Right atrium auricular region (tissue), 2 donors: ENCODE data around the gene PALMD. TPM values are rescaled to one million over a fixed set of nuclear protein-coding genes. Genes with fewer than 3 reads are reported as not detected.
A peak's percentile ranks its signal among the peaks of the same experiment; 100 is the strongest.

Experiments
- DNase-seq: peaks from one replicate; pipeline ENCODE4 v3.0.0-alpha.2; 2019; ENCODE audit warnings: low spot score
- H3K27ac ChIP-seq, 2 donors: fragments of 200-600 bp; sonication (generic); 1 replicate in 1 of 2; 2 replicates in 1 of 2; pipeline ENCODE4 v1.5.1; 2016 to 2019
- H3K27me3 ChIP-seq, 2 donors: fragments of 200-600 bp; sonication (generic); one replicate each; pipeline versions ENCODE4 v1.5.1 to v1.6.0; 2017 to 2019
- H3K36me3 ChIP-seq: fragments of 200-600 bp; sonication (generic); one replicate; pipeline ENCODE4 v1.5.1; 2016
- H3K4me1 ChIP-seq, 2 donors: fragments of 200-600 bp; sonication (generic); one replicate each; pipeline versions ENCODE4 v1.5.1 to v1.6.0; 2017 to 2019
- H3K4me3 ChIP-seq, 2 donors: fragments of 200-600 bp; sonication (generic); 1 replicate in 1 of 2; 2 replicates in 1 of 2; pipeline ENCODE4 v1.5.1; 2017 to 2019; ENCODE audit warnings: mild to moderate bottlenecking in 1 of 2, moderate library complexity in 1 of 2
- H3K9me3 ChIP-seq, 2 donors: fragments of 200-600 bp; sonication (generic); one replicate each; pipeline ENCODE4 v1.5.1; 2019
- total RNA-seq, 2 donors: library from RNA; depleted of rRNA; stranded (reverse); fragments of >200 nt; gene quantifications; one replicate each; pipeline ENCODE4 v1.1.0, GENCODE V29; 2016
- TF ChIP-seq, protein P1 (sequence below), 2 donors: fragments of 200-600 bp; sonication (generic); IDR thresholded peaks; one replicate each; pipeline ENCODE4 v1.5.1; 2019; ENCODE audit warnings: antibody characterized with exemption in 2 of 2

The PALMD gene
- total RNA-seq, 2 donors from 2014 or later = 55.0 to 78.7 TPM

DNA sequence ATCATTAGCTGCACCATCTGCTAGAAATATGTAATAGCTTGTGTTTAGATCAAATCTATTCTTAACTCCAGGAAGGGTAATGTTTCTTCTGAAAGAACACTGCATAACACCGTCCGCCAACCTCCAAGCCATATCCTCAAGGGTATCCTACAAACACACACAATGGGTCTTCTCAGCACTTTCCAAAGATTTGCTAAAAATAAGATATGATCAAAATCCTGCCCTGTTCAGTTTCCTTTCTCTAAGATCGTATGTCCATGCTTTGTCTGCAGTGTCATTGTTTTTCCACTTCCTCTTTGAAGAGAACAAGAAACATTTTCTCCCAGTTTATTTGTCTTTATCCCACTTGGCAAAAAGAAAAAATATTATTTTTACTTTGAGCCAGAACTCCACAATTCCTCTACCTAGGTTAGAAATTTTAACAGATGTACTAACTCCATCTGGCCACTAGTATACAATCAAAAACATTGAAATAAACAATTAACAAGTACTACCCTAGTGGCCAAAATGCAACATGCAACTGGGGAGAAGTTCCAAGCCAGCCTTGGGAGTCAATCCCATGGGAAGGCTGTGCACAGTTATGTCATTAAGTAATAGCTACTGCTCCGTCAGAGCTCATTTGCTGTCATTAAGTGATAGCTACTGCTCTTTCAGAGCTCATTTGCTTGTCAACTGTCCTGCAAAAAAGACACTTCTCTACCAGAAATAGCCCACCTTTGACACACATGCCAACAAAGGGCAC lies 82.8 kb downstream of the PALMD start:
- H3K4me3 ChIP-seq = no peak overlapping the region
- H3K36me3 ChIP-seq = no peaks in the 10 kb centered on the region
- H3K27me3 ChIP-seq = no peaks in the 10 kb centered on the region
- H3K27ac ChIP-seq = peak overlapping the region in 1 of 2 donors; percentile 44
- H3K4me1 ChIP-seq = no peaks in the 10 kb centered on the region
- TF ChIP-seq, protein P1, sequence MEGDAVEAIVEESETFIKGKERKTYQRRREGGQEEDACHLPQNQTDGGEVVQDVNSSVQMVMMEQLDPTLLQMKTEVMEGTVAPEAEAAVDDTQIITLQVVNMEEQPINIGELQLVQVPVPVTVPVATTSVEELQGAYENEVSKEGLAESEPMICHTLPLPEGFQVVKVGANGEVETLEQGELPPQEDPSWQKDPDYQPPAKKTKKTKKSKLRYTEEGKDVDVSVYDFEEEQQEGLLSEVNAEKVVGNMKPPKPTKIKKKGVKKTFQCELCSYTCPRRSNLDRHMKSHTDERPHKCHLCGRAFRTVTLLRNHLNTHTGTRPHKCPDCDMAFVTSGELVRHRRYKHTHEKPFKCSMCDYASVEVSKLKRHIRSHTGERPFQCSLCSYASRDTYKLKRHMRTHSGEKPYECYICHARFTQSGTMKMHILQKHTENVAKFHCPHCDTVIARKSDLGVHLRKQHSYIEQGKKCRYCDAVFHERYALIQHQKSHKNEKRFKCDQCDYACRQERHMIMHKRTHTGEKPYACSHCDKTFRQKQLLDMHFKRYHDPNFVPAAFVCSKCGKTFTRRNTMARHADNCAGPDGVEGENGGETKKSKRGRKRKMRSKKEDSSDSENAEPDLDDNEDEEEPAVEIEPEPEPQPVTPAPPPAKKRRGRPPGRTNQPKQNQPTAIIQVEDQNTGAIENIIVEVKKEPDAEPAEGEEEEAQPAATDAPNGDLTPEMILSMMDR (IDR thresholded peaks at IDR 0.05) = peak in 1 of 2 donors; percentile 51
- no peaks in the 10 kb centered on the region for H3K9me3 ChIP-seq
- DNase-seq = no peak

DNA sequence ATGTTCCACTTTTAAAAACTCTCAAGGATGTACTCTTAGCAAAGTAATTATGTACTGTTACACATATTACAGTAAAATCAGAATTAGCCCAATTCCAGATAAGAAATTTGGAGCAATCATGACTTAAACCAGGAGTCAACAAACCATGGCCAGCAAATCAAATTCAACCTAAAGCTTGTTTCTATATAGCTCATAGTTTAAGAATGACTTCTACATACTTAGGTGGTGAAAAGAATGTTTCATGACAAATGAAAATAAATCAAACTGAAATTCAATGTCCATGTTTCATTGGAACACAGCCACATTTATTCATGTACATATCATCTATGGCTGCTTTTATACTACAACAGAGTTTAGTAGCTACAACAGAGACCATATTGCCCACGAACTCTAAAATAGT lies 85.5 kb downstream of the PALMD start:
- no peak for DNase-seq
- H3K4me1 ChIP-seq = no peaks in the 10 kb centered on the region
- H3K27me3 ChIP-seq = no peaks in the 10 kb centered on the region
- H3K27ac ChIP-seq = no peak overlapping the region
- H3K4me3 ChIP-seq = no peak overlapping the region
- TF ChIP-seq, protein P1 (IDR thresholded peaks at IDR 0.05) = no peak
- H3K9me3 ChIP-seq = no peaks in the 10 kb centered on the region
- no peaks in the 10 kb centered on the region for H3K36me3 ChIP-seq

DNA sequence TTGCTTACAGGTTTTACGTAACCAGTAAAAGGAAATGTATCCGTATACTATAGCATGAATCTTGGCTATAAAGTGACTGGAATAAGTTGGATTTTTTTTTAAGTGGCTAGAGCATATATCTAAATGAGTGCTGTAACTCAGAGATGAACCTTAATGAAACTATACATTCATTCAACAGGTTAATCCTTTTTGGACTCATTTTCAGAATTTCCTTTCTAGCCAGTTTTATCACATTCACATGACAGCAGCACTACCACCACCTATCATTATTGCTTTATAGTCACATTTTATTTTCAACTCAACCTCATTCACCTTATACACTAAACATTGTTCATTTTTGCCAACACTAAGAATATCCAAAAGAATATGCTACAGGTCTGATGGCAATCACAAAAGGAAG lies 89.9 kb downstream of the PALMD start:
- peaks cover 6% of the 10 kb centered on the region for H3K36me3 ChIP-seq
- H3K27me3 ChIP-seq = no peaks in the 10 kb centered on the region
- no peak overlapping the region for H3K27ac ChIP-seq
- no peak for DNase-seq
- H3K9me3 ChIP-seq = no peaks in the 10 kb centered on the region
- no peak overlapping the region for H3K4me3 ChIP-seq
- TF ChIP-seq, protein P1 (IDR thresholded peaks at IDR 0.05) = no peak
- H3K4me1 ChIP-seq = no peaks in the 10 kb centered on the region

DNA sequence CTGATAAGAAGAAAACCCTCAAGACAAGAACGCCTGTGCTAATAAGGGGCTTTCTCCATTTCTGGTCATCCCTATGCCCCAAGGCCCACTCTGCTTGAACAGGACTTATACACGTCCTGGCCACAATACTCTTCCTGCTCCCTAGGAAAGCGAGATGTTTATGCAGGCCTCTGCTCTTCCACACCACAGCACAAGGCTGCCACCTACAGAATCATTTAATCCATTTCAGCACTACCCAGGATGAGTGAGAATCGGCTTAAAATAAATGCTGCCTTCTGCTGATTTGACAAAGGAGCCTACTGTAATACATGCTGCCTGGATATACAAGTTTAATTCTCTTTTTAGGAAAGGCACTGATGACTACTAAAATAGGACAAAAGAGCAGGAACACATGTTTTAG lies 91.1 kb downstream of the PALMD start:
- peaks cover 16% of the 10 kb centered on the region for H3K36me3 ChIP-seq
- no peaks in the 10 kb centered on the region for H3K9me3 ChIP-seq
- H3K4me1 ChIP-seq = no peaks in the 10 kb centered on the region
- no peak for DNase-seq
- H3K27me3 ChIP-seq = no peaks in the 10 kb centered on the region
- H3K27ac ChIP-seq = no peak overlapping the region
- H3K4me3 ChIP-seq = no peak overlapping the region
- TF ChIP-seq, protein P1 (IDR thresholded peaks at IDR 0.05) = peak; percentile 24 to 70

DNA sequence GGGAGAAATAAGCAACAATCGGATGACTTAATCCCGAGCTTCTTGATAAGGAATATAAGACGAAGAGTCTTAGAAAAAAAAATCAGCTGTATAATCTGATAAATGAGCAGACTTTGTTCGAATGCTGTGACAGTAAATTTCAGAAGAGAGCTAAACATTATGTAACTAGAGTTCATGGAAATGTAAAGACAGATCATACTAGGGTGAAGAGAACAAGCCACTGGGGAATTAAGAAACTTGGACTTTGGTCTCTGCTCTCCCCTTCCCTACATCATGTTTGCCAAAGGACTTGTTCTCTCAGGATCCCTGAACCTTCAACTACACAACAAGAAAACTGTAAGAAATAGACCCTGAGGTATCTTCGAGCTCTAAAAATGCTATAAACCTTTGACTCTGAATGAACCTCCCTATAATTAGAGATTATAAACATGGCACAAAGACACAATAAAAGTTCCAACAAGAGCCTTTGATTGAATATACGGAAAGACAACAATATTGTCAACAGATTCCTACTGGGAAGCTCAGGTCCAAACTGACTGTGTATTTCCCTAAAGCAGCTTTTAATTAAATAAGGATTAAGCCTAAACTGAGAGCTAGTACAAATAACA lies 93.0 kb downstream of the PALMD start:
- Histone ChIP-seq H3K9me3 (no peaks in the 10 kb centered on the region), H3K4me1 (no peaks in the 10 kb centered on the region), H3K36me3 (peaks cover 19% of the 10 kb centered on the region), H3K27ac (no peak overlapping the region), H3K4me3 (no peak overlapping the region), H3K27me3 (no peaks in the 10 kb centered on the region)
- TF ChIP-seq, protein P1 (IDR thresholded peaks at IDR 0.05) = no peak
- DNase-seq = no peak
